Glutamatergic neuron (in vitro differentiated cells): Measurements from ENCODE around the gene CPNE1. TPM values are rescaled to one million over a fixed set of nuclear protein-coding genes. Genes with fewer than 3 reads are reported as not detected.

Experiments
- DNase-seq: peaks from one replicate; pipeline ENCODE4 v3.0.0; 2022
- H3K27ac Mint-ChIP-seq: one replicate; pipeline ENCODE4 v1.8.0; 2020; ENCODE audit warnings: mild to moderate bottlenecking, mixed read lengths, inconsistent platforms; ENCODE audit not compliant: unreplicated experiment
- H3K27me3 Mint-ChIP-seq: one replicate; pipeline ENCODE4 v1.8.0; 2020; ENCODE audit warnings: mild to moderate bottlenecking, moderate library complexity, mixed read lengths, inconsistent platforms; ENCODE audit not compliant: unreplicated experiment
- H3K36me3 Mint-ChIP-seq: one replicate; pipeline ENCODE4 v1.8.0; 2020; ENCODE audit warnings: mild to moderate bottlenecking, mixed read lengths, inconsistent platforms; ENCODE audit not compliant: unreplicated experiment
- H3K4me1 Mint-ChIP-seq: one replicate; pipeline ENCODE4 v1.8.0; 2020; ENCODE audit warnings: mild to moderate bottlenecking, low read depth, mixed read lengths, inconsistent platforms; ENCODE audit not compliant: unreplicated experiment
- H3K4me3 Mint-ChIP-seq: one replicate; pipeline ENCODE4 v1.8.0; 2020; ENCODE audit warnings: mild to moderate bottlenecking, mixed read lengths, inconsistent platforms; ENCODE audit not compliant: unreplicated experiment
- H3K9me3 Mint-ChIP-seq: one replicate; pipeline ENCODE4 v1.8.0; 2020; ENCODE audit warnings: mild to moderate bottlenecking, moderate library complexity, mixed read lengths, inconsistent platforms; ENCODE audit not compliant: unreplicated experiment
- total RNA-seq: library from RNA; stranded (reverse); fragmentation: NEBNext Ultra II Directional; extraction: Animal tissue kit (Norgen Biotek cat#: 25700); gene quantifications from one replicate; pipeline ENCODE4 v1.2.1, GENCODE V29; 2021; ENCODE audit not compliant: unreplicated experiment
- TF ChIP-seq, protein P1 (sequence below): fragments of 200-600 bp; sonication (generic); IDR thresholded peaks from one replicate; pipeline ENCODE4 v1.5.0; 2021; ENCODE audit not compliant: partially characterized antibody, unreplicated experiment

Gene CPNE1
- total RNA-seq, 1 donor from 2014 or later: 327 TPM

GRCh38 chr20:35652641-35653429 is 11.9 kb downstream of the CPNE1 start:
- no peak overlapping the region for H3K27ac Mint-ChIP-seq
- TF ChIP-seq, protein P1, sequence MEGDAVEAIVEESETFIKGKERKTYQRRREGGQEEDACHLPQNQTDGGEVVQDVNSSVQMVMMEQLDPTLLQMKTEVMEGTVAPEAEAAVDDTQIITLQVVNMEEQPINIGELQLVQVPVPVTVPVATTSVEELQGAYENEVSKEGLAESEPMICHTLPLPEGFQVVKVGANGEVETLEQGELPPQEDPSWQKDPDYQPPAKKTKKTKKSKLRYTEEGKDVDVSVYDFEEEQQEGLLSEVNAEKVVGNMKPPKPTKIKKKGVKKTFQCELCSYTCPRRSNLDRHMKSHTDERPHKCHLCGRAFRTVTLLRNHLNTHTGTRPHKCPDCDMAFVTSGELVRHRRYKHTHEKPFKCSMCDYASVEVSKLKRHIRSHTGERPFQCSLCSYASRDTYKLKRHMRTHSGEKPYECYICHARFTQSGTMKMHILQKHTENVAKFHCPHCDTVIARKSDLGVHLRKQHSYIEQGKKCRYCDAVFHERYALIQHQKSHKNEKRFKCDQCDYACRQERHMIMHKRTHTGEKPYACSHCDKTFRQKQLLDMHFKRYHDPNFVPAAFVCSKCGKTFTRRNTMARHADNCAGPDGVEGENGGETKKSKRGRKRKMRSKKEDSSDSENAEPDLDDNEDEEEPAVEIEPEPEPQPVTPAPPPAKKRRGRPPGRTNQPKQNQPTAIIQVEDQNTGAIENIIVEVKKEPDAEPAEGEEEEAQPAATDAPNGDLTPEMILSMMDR: no peak
- DNase-seq: no peak

GRCh38 chr20:35651958-35652357 is 12.7 kb downstream of the CPNE1 start:
- DNase-seq: no peak
- H3K4me3 Mint-ChIP-seq: no peak overlapping the region
- H3K36me3 Mint-ChIP-seq: no peaks in the 10 kb centered on the region
- H3K27ac Mint-ChIP-seq: no peak overlapping the region
- peaks cover 6% of the 10 kb centered on the region for H3K4me1 Mint-ChIP-seq
- H3K27me3 Mint-ChIP-seq: no peaks in the 10 kb centered on the region
- TF ChIP-seq, protein P1: no peak
- no peaks in the 10 kb centered on the region for H3K9me3 Mint-ChIP-seq

More at GRCh38 chr20:35652641-35653429, 11.9 kb downstream of the CPNE1 start:
- Mint-ChIP-seq H3K4me1 (peaks cover 8% of the 10 kb centered on the region), H3K9me3 (no peaks in the 10 kb centered on the region), H3K27me3 (no peaks in the 10 kb centered on the region), H3K36me3 (no peaks in the 10 kb centered on the region), H3K4me3 (no peak overlapping the region)

GRCh38 chr20:35650632-35651031 is 14.1 kb downstream of the CPNE1 start:
- Mint-ChIP-seq H3K4me1 (peaks cover 6% of the 10 kb centered on the region), H3K27ac (no peak overlapping the region), H3K4me3 (no peak overlapping the region), H3K36me3 (no peaks in the 10 kb centered on the region), H3K9me3 (no peaks in the 10 kb centered on the region), H3K27me3 (no peaks in the 10 kb centered on the region)
- TF ChIP-seq, protein P1: no peak
- DNase-seq: no peak

- Mint-ChIP-seq H3K4me1 (peaks cover 15% of the 10 kb centered on the region), H3K27ac (no peak overlapping the region), H3K4me3 (no peak overlapping the region), H3K9me3 (peaks cover 1% of the 10 kb centered on the region), H3K36me3 (no peaks in the 10 kb centered on the region), H3K27me3 (no peaks in the 10 kb centered on the region)
- DNase-seq: no peak
- TF ChIP-seq, protein P1: no peak
Observed at GRCh38 chr20:35648836-35649235, 15.9 kb downstream of the CPNE1 start.

DNA sequence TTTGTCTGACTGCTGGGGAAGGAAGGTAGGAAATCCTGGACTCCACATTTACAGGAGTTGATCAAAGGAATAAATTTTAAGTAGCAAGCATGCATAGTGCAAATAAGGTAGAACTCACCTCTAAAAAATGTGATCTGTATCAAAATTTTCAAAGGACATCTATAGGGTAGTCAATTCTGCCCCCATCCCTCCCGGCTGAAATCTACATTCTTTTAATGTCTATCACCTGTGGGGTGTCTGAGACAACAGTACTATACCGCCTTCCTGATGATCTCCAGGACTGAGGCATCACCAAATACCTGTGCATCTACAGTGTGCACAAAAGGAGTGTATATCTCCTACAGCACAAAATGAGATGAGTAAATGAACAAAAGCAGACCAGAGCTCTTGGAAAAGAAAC is 19.9 kb downstream of the CPNE1 start:
- TF ChIP-seq, protein P1: no peak
- H3K27me3 Mint-ChIP-seq: peaks cover 3% of the 10 kb centered on the region
- H3K27ac Mint-ChIP-seq: no peak overlapping the region
- no peaks in the 10 kb centered on the region for H3K36me3 Mint-ChIP-seq
- DNase-seq: no peak
- peaks cover 34% of the 10 kb centered on the region for H3K4me1 Mint-ChIP-seq
- H3K9me3 Mint-ChIP-seq: peaks cover 1% of the 10 kb centered on the region
- peak overlapping the region; percentile 48 for H3K4me3 Mint-ChIP-seq
